ENCODE results near the gene RNF208.

The RNF208 gene

GRCh38 chr9:137233143-137233980, 11.3 kb upstream of the RNF208 start:
- no peak overlapping the region for H3K27ac Mint-ChIP-seq
- H3K4me1 Mint-ChIP-seq: peaks cover 13% of the 10 kb centered on the region
- no peak for TF ChIP-seq CTCF (IDR thresholded peaks at IDR 0.05; ENCODE audit: unreplicated experiment in 3 of 3)
- H3K36me3 Mint-ChIP-seq (ENCODE audit: low read depth): no peaks in the 10 kb centered on the region
- H3K9me3 Mint-ChIP-seq: no peaks in the 10 kb centered on the region
- H3K27me3 Mint-ChIP-seq (ENCODE audit: low read depth): peaks cover 5% of the 10 kb centered on the region
- H3K4me3 Mint-ChIP-seq: no peak overlapping the region

- H3K4me3 Mint-ChIP-seq: no peak overlapping the region
- peaks cover 8% of the 10 kb centered on the region for H3K27me3 Mint-ChIP-seq (ENCODE audit: low read depth)
- no peak overlapping the region for H3K27ac Mint-ChIP-seq
- H3K9me3 Mint-ChIP-seq: no peaks in the 10 kb centered on the region
- no peak for TF ChIP-seq CTCF (IDR thresholded peaks at IDR 0.05; ENCODE audit: unreplicated experiment in 3 of 3)
- H3K4me1 Mint-ChIP-seq: peaks cover 10% of the 10 kb centered on the region
- no peaks in the 10 kb centered on the region for H3K36me3 Mint-ChIP-seq (ENCODE audit: low read depth)
Measured at GRCh38 chr9:137232510-137232909, 10.5 kb upstream of the RNF208 start.

- no peak overlapping the region for H3K4me3 Mint-ChIP-seq
- H3K36me3 Mint-ChIP-seq (ENCODE audit: low read depth): no peaks in the 10 kb centered on the region
- H3K4me1 Mint-ChIP-seq: peaks cover 9% of the 10 kb centered on the region
- no peak overlapping the region for H3K27ac Mint-ChIP-seq
- H3K27me3 Mint-ChIP-seq (ENCODE audit: low read depth): peaks cover 9% of the 10 kb centered on the region
- TF ChIP-seq CTCF (IDR thresholded peaks at IDR 0.05; ENCODE audit: unreplicated experiment in 3 of 3): no peak
- no peaks in the 10 kb centered on the region for H3K9me3 Mint-ChIP-seq
Measured at GRCh38 chr9:137232101-137232500, 10.1 kb upstream of the RNF208 start.

- Mint-ChIP-seq H3K27me3 (ENCODE audit: low read depth) (peaks cover 9% of the 10 kb centered on the region), H3K27ac (no peak overlapping the region), H3K4me3 (no peak overlapping the region), H3K4me1 (peaks cover 9% of the 10 kb centered on the region), H3K9me3 (no peaks in the 10 kb centered on the region), H3K36me3 (ENCODE audit: low read depth) (no peaks in the 10 kb centered on the region)
- no peak for TF ChIP-seq CTCF (IDR thresholded peaks at IDR 0.05; ENCODE audit: unreplicated experiment in 3 of 3)
Measured at GRCh38 chr9:137231372-137232039, 9.5 kb upstream of the RNF208 start.

- H3K27ac Mint-ChIP-seq: peak within 1 kb of the TSS in 2 of 3 experiments; percentile 72 to 73
- no peaks in the 10 kb centered on the region for H3K36me3 Mint-ChIP-seq (ENCODE audit: low read depth)
- no peaks in the 10 kb centered on the region for H3K9me3 Mint-ChIP-seq
- no peak within 1 kb of the TSS for H3K4me3 Mint-ChIP-seq
- peaks cover 9% of the 10 kb centered on the region for H3K4me1 Mint-ChIP-seq
- no peak for TF ChIP-seq CTCF (IDR thresholded peaks at IDR 0.05; ENCODE audit: unreplicated experiment in 3 of 3)
- peaks cover 9% of the 10 kb centered on the region for H3K27me3 Mint-ChIP-seq (ENCODE audit: low read depth)
Measured at GRCh38 chr9:137230705-137231371, 8.8 kb upstream of the RNF208 start, which contains the start of gene SLC34A3. Gene SLC34A3, plus strand, starts transcription at chr9:137230901. Its CDS starts 802 bp downstream, at chr9:137231703.

Data from nephron (organoid).